CD4-positive, alpha-beta T cell (primary cell): ENCODE data around the gene KLHL18. TPM values are rescaled to one million over a fixed set of nuclear protein-coding genes. Genes with fewer than 3 reads are reported as not detected.

Source experiments
- ATAC-seq: fragments of 200-7000 bp; cut with Tn5 transposase; one replicate; pipeline ENCODE4 v1.10.0; 2022; ENCODE audit warnings: mild to moderate bottlenecking; ENCODE audit not compliant: poor library complexity
- CTCF ChIA-PET: fragments of 350-600 bp; sonication (Branson Sonifier 250); formaldehyde crosslinking; loops from one replicate; lab custom pipeline; 2021; ENCODE audit warnings: antibody characterized with exemption, inconsistent platforms; lab: Charles Lee
- POLR2A ChIA-PET: fragments of 350-600 bp; sonication (Branson Sonifier 250); formaldehyde crosslinking; loops from one replicate; lab custom pipeline; 2021; ENCODE audit warnings: antibody characterized with exemption, inconsistent platforms; lab: Charles Lee
- DNase-seq, 14 experiments: peaks; one replicate each; pipeline ENCODE4 v3.0.0-alpha.2; 2013 to 2020; ENCODE audit warnings: mixed read lengths in 2 of 14
- H3K27ac ChIP-seq, 2 donors: one replicate each; pipeline versions ENCODE4 v1.5.1 to v1.7.0; 2013; ENCODE audit warnings: low read length in 2 of 2, low read depth in 1 of 2, mild to moderate bottlenecking in 1 of 2
- H3K27me3 ChIP-seq, 2 experiments: 1 replicate in 1 of 2; 2 replicates in 1 of 2; pipeline versions ENCODE4 v1.6.1 to v1.7.0; 2013; ENCODE audit warnings: low read length in 2 of 2, control low read depth in 1 of 2, mild to moderate bottlenecking in 1 of 2, moderate library complexity in 1 of 2; ENCODE audit not compliant: insufficient read depth in 2 of 2, control insufficient read depth in 1 of 2
- H3K36me3 ChIP-seq: one replicate; pipeline ENCODE4 v1.6.1; 2013; ENCODE audit warnings: low read length, control low read depth; ENCODE audit not compliant: insufficient read depth
- H3K4me1 ChIP-seq: one replicate; pipeline ENCODE4 v1.6.1; 2013; ENCODE audit warnings: low read length, control low read depth; ENCODE audit not compliant: insufficient read depth
- H3K4me3 ChIP-seq: one replicate; pipeline ENCODE4 v1.5.1; 2013; ENCODE audit warnings: mild to moderate bottlenecking, low read length, moderate library complexity
- H3K9me3 ChIP-seq, 2 experiments: 1 replicate in 1 of 2; 2 replicates in 1 of 2; pipeline versions ENCODE4 v1.6.1 to v1.7.0; 2013; ENCODE audit warnings: low read length in 2 of 2, mild to moderate bottlenecking in 2 of 2, control low read depth in 1 of 2, moderate library complexity in 1 of 2; ENCODE audit not compliant: control insufficient read depth in 1 of 2, insufficient read depth in 1 of 2
- H3K27ac Mint-ChIP-seq: one replicate; pipeline ENCODE4 v1.8.0; 2020; ENCODE audit warnings: mixed read lengths
- H3K27me3 Mint-ChIP-seq: one replicate; pipeline ENCODE4 v1.8.0; 2021; ENCODE audit warnings: mixed read lengths
- H3K36me3 Mint-ChIP-seq: one replicate; pipeline ENCODE4 v1.8.0; 2021; ENCODE audit warnings: low read depth, mixed read lengths
- H3K4me1 Mint-ChIP-seq: one replicate; pipeline ENCODE4 v1.8.0; 2021; ENCODE audit warnings: low read depth, mixed read lengths
- H3K4me3 Mint-ChIP-seq: one replicate; pipeline ENCODE4 v1.8.0; 2020; ENCODE audit warnings: mild to moderate bottlenecking, mixed read lengths
- H3K9me3 Mint-ChIP-seq: one replicate; pipeline ENCODE4 v1.8.0; 2020; ENCODE audit warnings: mixed read lengths
- CTCF ChIP-seq: fragments of 200-600 bp; IDR thresholded peaks from one replicate; pipeline ENCODE4 v1.8.0; 2022; ENCODE audit warnings: antibody characterized with exemption, mild to moderate bottlenecking
- intact Hi-C, 2 experiments: fragments of 100-400 bp; cut with DNase I in 1 of 2; cut with micrococcal nuclease in 1 of 2; formaldehyde crosslinking; loops; one replicate each; pipeline versions ENCODE4 v1.15.1 to v1.9.0; 2023 to 2025; cut with DNase I, micrococcal nuclease
- total RNA-seq, 174 experiments: library from RNA in 2 of 174; stranded (reverse) in 2 of 174; gene quantifications; one replicate each; pipeline ENCODE4 v1.2.3 and lab custom pipeline; 2021 to 2026

The KLHL18 gene
- total RNA-seq, 2 experiments from 2014 or later = 43.3 to 43.7 TPM

GRCh38 chr3:47243419-47244147 lies 39.2 kb upstream of the KLHL18 start:
- H3K36me3 ChIP-seq = no peaks in the 10 kb centered on the region
- Mint-ChIP-seq H3K36me3 (no peaks in the 10 kb centered on the region), H3K27me3 (no peaks in the 10 kb centered on the region), H3K9me3 (no peaks in the 10 kb centered on the region), H3K4me3 (no peak overlapping the region), H3K4me1 (no peaks in the 10 kb centered on the region), H3K27ac (no peak overlapping the region)
- H3K27me3 ChIP-seq = no peaks in the 10 kb centered on the region
- intact Hi-C loops = no loop called here
- POLR2A ChIA-PET = no interaction called here
- H3K4me1 ChIP-seq = no peaks in the 10 kb centered on the region
- H3K4me3 ChIP-seq = no peak overlapping the region
- no peaks in the 10 kb centered on the region for H3K9me3 ChIP-seq
- CTCF ChIA-PET = no interaction called here
- TF ChIP-seq CTCF = no peak
- DNase-seq = no peak
- no peak for ATAC-seq
- H3K27ac ChIP-seq = no peak overlapping the region

DNA sequence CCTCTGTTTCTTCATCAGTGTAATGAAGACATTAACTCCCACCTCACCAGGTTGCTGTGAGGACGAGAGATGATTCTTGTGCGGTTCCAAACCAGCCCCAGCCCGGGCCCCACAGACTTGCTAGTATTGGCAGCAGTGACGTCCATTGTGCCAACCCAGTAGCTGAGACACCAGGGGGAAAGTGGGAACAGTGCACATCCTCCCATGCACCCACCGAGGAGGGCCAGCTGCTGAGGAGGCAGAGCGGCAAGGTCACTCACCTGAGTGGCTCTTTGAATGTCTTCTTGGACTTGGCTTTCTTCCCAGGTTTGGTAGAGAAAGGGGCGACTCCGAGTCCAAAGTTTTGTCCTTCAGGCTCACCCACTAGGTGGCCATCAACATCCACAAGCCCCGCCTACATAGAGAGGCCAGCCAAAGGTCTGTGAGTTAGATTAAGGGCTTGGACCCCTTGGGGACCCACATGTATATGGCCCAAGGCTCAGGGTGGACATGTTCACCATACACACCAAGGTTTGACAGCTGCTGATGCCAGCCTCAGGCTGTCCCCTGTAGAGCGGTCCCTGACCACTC lies 38.1 kb upstream of the KLHL18 start:
- Mint-ChIP-seq H3K4me3 (no peak overlapping the region), H3K4me1 (no peaks in the 10 kb centered on the region), H3K9me3 (no peaks in the 10 kb centered on the region), H3K36me3 (no peaks in the 10 kb centered on the region), H3K27me3 (no peaks in the 10 kb centered on the region), H3K27ac (no peak overlapping the region)
- no peaks in the 10 kb centered on the region for H3K36me3 ChIP-seq
- H3K4me3 ChIP-seq = no peak overlapping the region
- no peaks in the 10 kb centered on the region for H3K27me3 ChIP-seq
- ChIA-PET CTCF (no interaction called here), POLR2A (no interaction called here)
- intact Hi-C loops = no loop called here
- no peak overlapping the region for H3K27ac ChIP-seq
- H3K9me3 ChIP-seq = no peaks in the 10 kb centered on the region
- DNase-seq (no peak), ATAC-seq (no peak)
- H3K4me1 ChIP-seq = no peaks in the 10 kb centered on the region
- no peak for TF ChIP-seq CTCF

DNA sequence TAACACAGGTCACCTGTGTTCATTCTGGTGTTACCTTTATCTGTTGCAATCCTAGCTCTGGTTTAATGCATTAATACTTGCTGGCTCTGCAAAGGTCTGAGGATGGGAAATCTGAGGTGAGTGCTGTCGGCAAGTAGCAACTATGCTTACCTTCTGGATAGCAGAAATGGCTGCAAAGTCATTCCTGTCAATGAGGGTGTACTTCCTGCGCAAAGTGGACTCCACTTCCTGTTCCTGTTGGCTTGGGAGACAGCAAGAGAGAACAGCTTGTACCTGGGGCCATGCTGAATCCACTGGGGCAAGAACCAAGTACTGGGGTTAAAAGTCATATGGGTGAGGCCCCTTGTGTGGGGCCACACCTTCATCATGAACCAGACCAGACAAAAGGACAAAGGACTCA lies 37.5 kb upstream of the KLHL18 start:
- DNase-seq (no peak), ATAC-seq (no peak)
- no peak overlapping the region for H3K4me3 Mint-ChIP-seq
- H3K27me3 Mint-ChIP-seq = no peaks in the 10 kb centered on the region
- intact Hi-C loops = no loop called here
- Histone ChIP-seq H3K4me1 (no peaks in the 10 kb centered on the region), H3K27me3 (no peaks in the 10 kb centered on the region), H3K4me3 (no peak overlapping the region), H3K27ac (no peak overlapping the region), H3K36me3 (no peaks in the 10 kb centered on the region), H3K9me3 (no peaks in the 10 kb centered on the region)
- H3K9me3 Mint-ChIP-seq = no peaks in the 10 kb centered on the region
- CTCF ChIA-PET = no interaction called here
- no peaks in the 10 kb centered on the region for H3K4me1 Mint-ChIP-seq
- no peaks in the 10 kb centered on the region for H3K36me3 Mint-ChIP-seq
- POLR2A ChIA-PET = no interaction called here
- TF ChIP-seq CTCF = no peak
- no peak overlapping the region for H3K27ac Mint-ChIP-seq
